ENCODE measurements around the gene LIMA1. TPM values are rescaled to one million over a fixed set of nuclear protein-coding genes. Genes with fewer than 3 reads are reported as not detected.
"Not testable (repeated sequence)": the region's sequence is repeated elsewhere in the genome, so short reads cannot be mapped to it uniquely, and the experiment has no call there.

Gene LIMA1
- 96.6 and 98.5 TPM in 2 replicates for total RNA-seq
- long read RNA-seq, transcript LIMA1-207 (3 exons, 587 nt) = minor isoform, 21 of 573 reads
- long read RNA-seq, transcript LIMA1-215 (8 exons, 3,254 nt) = major isoform, 391 of 573 reads
- long read RNA-seq, transcript LIMA1-214 (8 exons, 3,612 nt) = minor isoform, 53 of 573 reads
- long read RNA-seq, transcript LIMA1-201 (11 exons, 3,706 nt) = minor isoform, 36 of 573 reads
- long read RNA-seq, partial matches to known transcripts = 21 of 573 reads
- long read RNA-seq, other reads (novel, unspliced or antisense) = 37 of 573 reads

DNA sequence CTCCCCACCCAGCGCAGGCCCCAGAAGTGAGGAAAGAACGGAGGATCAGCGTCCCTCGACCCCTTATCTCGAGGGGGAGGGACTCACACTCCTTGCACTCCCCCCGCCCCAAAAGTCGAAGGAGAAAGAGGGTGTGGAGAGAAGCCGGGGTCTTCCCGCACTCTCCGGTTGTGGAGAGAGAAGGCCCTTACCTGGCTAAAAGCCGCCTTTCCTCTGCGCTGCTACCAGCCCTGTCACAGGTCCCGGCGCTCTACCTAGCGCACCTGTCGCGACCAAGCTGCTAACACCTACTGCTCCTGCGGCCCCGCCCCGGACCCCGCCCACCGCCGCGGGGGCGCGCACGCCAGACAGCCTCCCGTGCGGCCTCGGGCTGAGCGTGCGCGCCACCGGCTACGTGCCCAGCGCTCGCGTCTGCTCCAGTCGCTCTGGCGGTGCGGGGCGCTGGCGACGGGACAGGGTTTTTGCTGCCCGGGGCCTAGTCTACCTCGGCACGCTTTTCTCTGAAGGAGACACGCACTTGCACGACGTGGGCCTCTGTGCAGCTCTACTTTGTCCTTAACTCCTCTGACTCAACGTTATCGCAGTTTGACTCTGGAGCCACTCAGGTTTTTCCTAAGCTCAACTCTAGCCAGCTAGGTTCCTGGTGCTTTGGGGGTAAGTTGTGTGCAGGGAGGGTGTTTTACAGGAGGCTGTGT, at the start of gene LIMA1:
TSS of gene LIMA1 (minus strand) at position 292 of the 695 bp plus-strand sequence. CDS start 34,769 bp downstream, outside the sequence.
- Mint-ChIP-seq H3K9me3 (ENCODE audit: unreplicated experiment) (no peaks in the 10 kb centered on the region), H3K27me3 (ENCODE audit: unreplicated experiment) (no peaks in the 10 kb centered on the region), H3K27ac (ENCODE audit: unreplicated experiment) (peak within 1 kb of the TSS; percentile 84), H3K4me1 (ENCODE audit: unreplicated experiment) (peaks cover 18% of the 10 kb centered on the region), H3K36me3 (ENCODE audit: unreplicated experiment) (no peaks in the 10 kb centered on the region), H3K4me3 (ENCODE audit: unreplicated experiment) (peak within 1 kb of the TSS; percentile 97)
- DNase-seq (ENCODE audit: extremely low spot score, unreplicated experiment) = peak; percentile 95
- TF ChIP-seq, protein P1, sequence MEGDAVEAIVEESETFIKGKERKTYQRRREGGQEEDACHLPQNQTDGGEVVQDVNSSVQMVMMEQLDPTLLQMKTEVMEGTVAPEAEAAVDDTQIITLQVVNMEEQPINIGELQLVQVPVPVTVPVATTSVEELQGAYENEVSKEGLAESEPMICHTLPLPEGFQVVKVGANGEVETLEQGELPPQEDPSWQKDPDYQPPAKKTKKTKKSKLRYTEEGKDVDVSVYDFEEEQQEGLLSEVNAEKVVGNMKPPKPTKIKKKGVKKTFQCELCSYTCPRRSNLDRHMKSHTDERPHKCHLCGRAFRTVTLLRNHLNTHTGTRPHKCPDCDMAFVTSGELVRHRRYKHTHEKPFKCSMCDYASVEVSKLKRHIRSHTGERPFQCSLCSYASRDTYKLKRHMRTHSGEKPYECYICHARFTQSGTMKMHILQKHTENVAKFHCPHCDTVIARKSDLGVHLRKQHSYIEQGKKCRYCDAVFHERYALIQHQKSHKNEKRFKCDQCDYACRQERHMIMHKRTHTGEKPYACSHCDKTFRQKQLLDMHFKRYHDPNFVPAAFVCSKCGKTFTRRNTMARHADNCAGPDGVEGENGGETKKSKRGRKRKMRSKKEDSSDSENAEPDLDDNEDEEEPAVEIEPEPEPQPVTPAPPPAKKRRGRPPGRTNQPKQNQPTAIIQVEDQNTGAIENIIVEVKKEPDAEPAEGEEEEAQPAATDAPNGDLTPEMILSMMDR (IDR thresholded peaks at IDR 0.05) = no peak

DNA sequence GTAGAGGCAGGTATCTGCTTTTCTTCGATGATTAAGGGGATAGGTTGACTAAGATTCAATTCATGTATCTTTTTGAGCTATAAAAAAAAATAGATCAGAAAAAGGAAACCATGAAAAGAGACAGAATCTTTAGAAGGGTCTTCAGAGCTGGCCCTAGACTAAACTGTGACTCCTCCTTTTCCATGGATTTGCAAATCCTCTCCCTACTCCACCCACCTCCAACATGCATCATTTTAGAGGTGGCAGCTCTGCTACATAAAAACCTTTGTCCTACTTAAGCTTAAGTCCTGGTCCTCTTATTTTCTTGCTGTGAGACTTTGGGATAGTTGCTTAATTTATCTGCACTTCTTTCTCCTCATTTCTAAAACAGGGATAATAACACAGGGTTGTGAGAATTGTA, 48.4 kb upstream of the LIMA1 start:
- Mint-ChIP-seq H3K27me3 (ENCODE audit: unreplicated experiment) (no peaks in the 10 kb centered on the region), H3K9me3 (ENCODE audit: unreplicated experiment) (no peaks in the 10 kb centered on the region), H3K36me3 (ENCODE audit: unreplicated experiment) (no peaks in the 10 kb centered on the region), H3K4me1 (ENCODE audit: unreplicated experiment) (peaks cover 5% of the 10 kb centered on the region), H3K4me3 (ENCODE audit: unreplicated experiment) (no peak overlapping the region), H3K27ac (ENCODE audit: unreplicated experiment) (no peak overlapping the region)
- TF ChIP-seq, protein P1 (IDR thresholded peaks at IDR 0.05) = no peak
- no peak for DNase-seq (ENCODE audit: extremely low spot score, unreplicated experiment)

GRCh38 chr12:50328664-50329063, 45.3 kb upstream of the LIMA1 start:
- not testable (repeated sequence) for H3K4me3 Mint-ChIP-seq (ENCODE audit: unreplicated experiment); H3K36me3 Mint-ChIP-seq (ENCODE audit: unreplicated experiment); H3K27me3 Mint-ChIP-seq (ENCODE audit: unreplicated experiment); DNase-seq (ENCODE audit: extremely low spot score, unreplicated experiment); H3K27ac Mint-ChIP-seq (ENCODE audit: unreplicated experiment); H3K9me3 Mint-ChIP-seq (ENCODE audit: unreplicated experiment)
- peaks cover 15% of the 10 kb centered on the region for H3K4me1 Mint-ChIP-seq (ENCODE audit: unreplicated experiment)

- Mint-ChIP-seq H3K36me3 (ENCODE audit: unreplicated experiment) (no peaks in the 10 kb centered on the region), H3K27ac (ENCODE audit: unreplicated experiment) (peak overlapping the region; percentile 25), H3K4me3 (ENCODE audit: unreplicated experiment) (no peak overlapping the region), H3K27me3 (ENCODE audit: unreplicated experiment) (no peaks in the 10 kb centered on the region), H3K9me3 (ENCODE audit: unreplicated experiment) (no peaks in the 10 kb centered on the region), H3K4me1 (ENCODE audit: unreplicated experiment) (peaks cover 15% of the 10 kb centered on the region)
- no peak for DNase-seq (ENCODE audit: extremely low spot score, unreplicated experiment)
- TF ChIP-seq, protein P1 (IDR thresholded peaks at IDR 0.05) = no peak
Measured at GRCh38 chr12:50326590-50327284, 43.4 kb upstream of the LIMA1 start.

DNA sequence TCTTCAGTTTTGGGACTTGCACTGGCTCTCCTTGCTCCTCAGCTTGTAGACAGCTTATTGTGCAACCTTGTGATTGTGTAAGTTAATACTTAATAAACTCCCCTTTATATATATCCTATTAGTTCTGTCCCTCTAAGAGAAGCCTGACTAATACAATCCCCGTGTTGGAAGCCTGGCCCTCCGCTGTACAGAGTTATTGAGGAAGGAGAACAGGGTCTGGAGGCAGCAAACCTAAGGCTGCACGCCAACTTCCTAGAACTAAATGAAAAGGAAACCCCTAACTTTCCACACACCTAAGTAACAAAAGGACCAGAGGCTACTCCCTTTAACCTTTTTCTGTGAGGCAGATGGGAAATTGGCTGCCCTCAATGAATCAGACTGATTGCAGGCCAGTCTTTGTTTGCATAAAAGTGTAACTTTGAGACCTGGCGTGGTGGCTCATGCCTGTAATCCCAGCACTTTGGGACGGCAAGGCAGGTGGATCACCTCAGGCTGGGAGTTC, 42.6 kb upstream of the LIMA1 start:
- Mint-ChIP-seq H3K27me3 (ENCODE audit: unreplicated experiment) (no peaks in the 10 kb centered on the region), H3K4me3 (ENCODE audit: unreplicated experiment) (no peak overlapping the region), H3K9me3 (ENCODE audit: unreplicated experiment) (no peaks in the 10 kb centered on the region), H3K27ac (ENCODE audit: unreplicated experiment) (no peak overlapping the region), H3K4me1 (ENCODE audit: unreplicated experiment) (peaks cover 15% of the 10 kb centered on the region), H3K36me3 (ENCODE audit: unreplicated experiment) (no peaks in the 10 kb centered on the region)
- TF ChIP-seq, protein P1 (IDR thresholded peaks at IDR 0.05) = no peak
- no peak for DNase-seq (ENCODE audit: extremely low spot score, unreplicated experiment)

GRCh38 chr12:50324770-50325169, 41.5 kb upstream of the LIMA1 start:
- DNase-seq (ENCODE audit: extremely low spot score, unreplicated experiment); H3K9me3 Mint-ChIP-seq (ENCODE audit: unreplicated experiment); H3K36me3 Mint-ChIP-seq (ENCODE audit: unreplicated experiment); H3K27ac Mint-ChIP-seq (ENCODE audit: unreplicated experiment); H3K27me3 Mint-ChIP-seq (ENCODE audit: unreplicated experiment); H3K4me3 Mint-ChIP-seq (ENCODE audit: unreplicated experiment): not testable (repeated sequence)
- H3K4me1 Mint-ChIP-seq (ENCODE audit: unreplicated experiment) = peaks cover 15% of the 10 kb centered on the region

DNA sequence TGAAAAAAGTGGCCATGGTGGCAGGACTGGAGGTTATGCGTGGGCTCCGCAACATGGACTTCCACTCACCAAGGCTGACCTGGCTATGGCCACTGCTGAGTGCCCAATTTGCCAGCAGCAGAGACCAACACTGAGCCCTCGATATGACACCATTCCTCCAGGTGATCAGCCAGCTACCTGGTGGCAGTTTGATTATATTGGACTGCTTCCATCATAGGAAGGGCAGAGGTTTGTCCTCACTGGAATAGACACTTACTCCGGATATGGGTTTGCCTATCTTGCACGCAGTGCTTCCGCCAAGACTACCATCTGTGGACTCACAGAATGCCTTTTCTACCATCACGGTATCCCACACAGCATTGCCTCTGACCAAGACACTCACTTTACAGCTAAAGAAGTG, 40.8 kb upstream of the LIMA1 start:
- H3K9me3 Mint-ChIP-seq (ENCODE audit: unreplicated experiment); H3K4me3 Mint-ChIP-seq (ENCODE audit: unreplicated experiment); H3K36me3 Mint-ChIP-seq (ENCODE audit: unreplicated experiment); DNase-seq (ENCODE audit: extremely low spot score, unreplicated experiment); H3K27me3 Mint-ChIP-seq (ENCODE audit: unreplicated experiment); H3K27ac Mint-ChIP-seq (ENCODE audit: unreplicated experiment): not testable (repeated sequence)
- peaks cover 15% of the 10 kb centered on the region for H3K4me1 Mint-ChIP-seq (ENCODE audit: unreplicated experiment)
